ENCODE results near the gene ZNF529.

- TF ChIP-seq, protein P1, sequence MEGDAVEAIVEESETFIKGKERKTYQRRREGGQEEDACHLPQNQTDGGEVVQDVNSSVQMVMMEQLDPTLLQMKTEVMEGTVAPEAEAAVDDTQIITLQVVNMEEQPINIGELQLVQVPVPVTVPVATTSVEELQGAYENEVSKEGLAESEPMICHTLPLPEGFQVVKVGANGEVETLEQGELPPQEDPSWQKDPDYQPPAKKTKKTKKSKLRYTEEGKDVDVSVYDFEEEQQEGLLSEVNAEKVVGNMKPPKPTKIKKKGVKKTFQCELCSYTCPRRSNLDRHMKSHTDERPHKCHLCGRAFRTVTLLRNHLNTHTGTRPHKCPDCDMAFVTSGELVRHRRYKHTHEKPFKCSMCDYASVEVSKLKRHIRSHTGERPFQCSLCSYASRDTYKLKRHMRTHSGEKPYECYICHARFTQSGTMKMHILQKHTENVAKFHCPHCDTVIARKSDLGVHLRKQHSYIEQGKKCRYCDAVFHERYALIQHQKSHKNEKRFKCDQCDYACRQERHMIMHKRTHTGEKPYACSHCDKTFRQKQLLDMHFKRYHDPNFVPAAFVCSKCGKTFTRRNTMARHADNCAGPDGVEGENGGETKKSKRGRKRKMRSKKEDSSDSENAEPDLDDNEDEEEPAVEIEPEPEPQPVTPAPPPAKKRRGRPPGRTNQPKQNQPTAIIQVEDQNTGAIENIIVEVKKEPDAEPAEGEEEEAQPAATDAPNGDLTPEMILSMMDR (IDR thresholded peaks at IDR 0.05) = no peak
- no peak for TF ChIP-seq ZFX (IDR thresholded peaks at IDR 0.05; ENCODE audit: borderline replicate concordance)
These were observed 44.7 kb downstream of the ZNF529 start, which contains the start of gene ZNF260 for GRCh38 chr19:36528194-36528920.
